Uterus (tissue), 2 donors: Measurements from ENCODE around the gene PRKAB1.

Source experiments
- POLR2A ChIP-seq, 2 donors: fragments of 450-650 bp; IDR thresholded peaks; one replicate each; pipeline ENCODE4 v1.6.1; 2016; ENCODE audit warnings: antibody characterized with exemption in 2 of 2, mild to moderate bottlenecking in 1 of 2, moderate library complexity in 1 of 2
- TF ChIP-seq, protein P1 (sequence below), 4 experiments: fragments of 200-600 bp in 2 of 4; fragments of 450-650 bp in 2 of 4; sonication (generic) in 2 of 4; IDR thresholded peaks; one replicate each; pipeline ENCODE4 v1.5.1; 2016 to 2019; ENCODE audit warnings: antibody characterized with exemption in 4 of 4, mild to moderate bottlenecking in 2 of 4, moderate library complexity in 1 of 4

DNA sequence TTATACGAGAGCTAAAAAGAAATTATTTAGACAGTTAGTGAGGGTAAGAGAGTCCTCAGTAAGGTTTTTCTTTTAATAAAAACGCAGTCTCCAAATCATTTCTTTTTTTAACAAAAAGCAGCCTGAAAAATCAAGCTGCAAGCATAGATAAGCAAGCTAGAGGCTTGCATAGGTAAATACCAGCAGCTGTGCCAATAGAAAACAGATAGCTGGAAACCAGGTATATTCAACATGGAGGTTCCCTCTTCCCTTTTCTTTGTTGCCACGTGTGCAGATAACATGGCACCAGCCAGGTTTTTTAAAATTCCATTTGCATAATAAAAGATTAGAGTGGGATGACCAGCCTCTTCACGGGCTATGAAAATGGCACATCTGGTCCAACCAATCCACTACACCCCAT lies 6.1 kb upstream of the PRKAB1 start:
- no peak for TF ChIP-seq POLR2A (IDR thresholded peaks at IDR 0.05)
- TF ChIP-seq, protein P1, sequence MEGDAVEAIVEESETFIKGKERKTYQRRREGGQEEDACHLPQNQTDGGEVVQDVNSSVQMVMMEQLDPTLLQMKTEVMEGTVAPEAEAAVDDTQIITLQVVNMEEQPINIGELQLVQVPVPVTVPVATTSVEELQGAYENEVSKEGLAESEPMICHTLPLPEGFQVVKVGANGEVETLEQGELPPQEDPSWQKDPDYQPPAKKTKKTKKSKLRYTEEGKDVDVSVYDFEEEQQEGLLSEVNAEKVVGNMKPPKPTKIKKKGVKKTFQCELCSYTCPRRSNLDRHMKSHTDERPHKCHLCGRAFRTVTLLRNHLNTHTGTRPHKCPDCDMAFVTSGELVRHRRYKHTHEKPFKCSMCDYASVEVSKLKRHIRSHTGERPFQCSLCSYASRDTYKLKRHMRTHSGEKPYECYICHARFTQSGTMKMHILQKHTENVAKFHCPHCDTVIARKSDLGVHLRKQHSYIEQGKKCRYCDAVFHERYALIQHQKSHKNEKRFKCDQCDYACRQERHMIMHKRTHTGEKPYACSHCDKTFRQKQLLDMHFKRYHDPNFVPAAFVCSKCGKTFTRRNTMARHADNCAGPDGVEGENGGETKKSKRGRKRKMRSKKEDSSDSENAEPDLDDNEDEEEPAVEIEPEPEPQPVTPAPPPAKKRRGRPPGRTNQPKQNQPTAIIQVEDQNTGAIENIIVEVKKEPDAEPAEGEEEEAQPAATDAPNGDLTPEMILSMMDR (IDR thresholded peaks at IDR 0.05), result no peak
